Psoas muscle (tissue), 8 donors: ENCODE data around the gene DCHS2. TPM values are rescaled to one million over a fixed set of nuclear protein-coding genes. Genes with fewer than 3 reads are reported as not detected.

Experiments
- ATAC-seq, 4 donors: fragments of 200-7000 bp; cut with Tn5 transposase; one replicate each; pipeline ENCODE4 v1.9.1; 2020; ENCODE audit warnings: moderate library complexity in 3 of 4, mild to moderate bottlenecking in 2 of 4
- DNase-seq, 2 donors: peaks; one replicate each; pipeline ENCODE4 v3.0.0-alpha.2; 2020
- H3K27ac ChIP-seq: fragments of 200-600 bp; one replicate; pipeline ENCODE4 v1.8.0; 2022
- H3K27me3 ChIP-seq, 3 donors: fragments of 200-600 bp in 1 of 3; one replicate each; pipeline versions ENCODE4 v1.6.1 to v1.8.0; 2013 to 2022; ENCODE audit warnings: low read length in 2 of 3, mild to moderate bottlenecking in 2 of 3, moderate library complexity in 1 of 3; ENCODE audit not compliant: insufficient read depth in 3 of 3
- H3K36me3 ChIP-seq, 2 donors: fragments of 200-600 bp in 1 of 2; one replicate each; pipeline versions ENCODE4 v1.6.1 to v1.8.0; 2013 to 2022; ENCODE audit warnings: low read depth in 1 of 2, mild to moderate bottlenecking in 1 of 2, moderate library complexity in 1 of 2; ENCODE audit not compliant: insufficient read depth in 1 of 2
- H3K4me1 ChIP-seq: fragments of 200-600 bp; one replicate; pipeline ENCODE4 v1.8.0; 2022
- H3K4me3 ChIP-seq: fragments of 200-600 bp; one replicate; pipeline ENCODE4 v1.8.0; 2022; ENCODE audit warnings: mild to moderate bottlenecking
- H3K9me3 ChIP-seq: fragments of 200-600 bp; one replicate; pipeline ENCODE4 v1.8.0; 2022
- WGBS, 3 donors: extraction: QIAGEN DNeasy Blood & Tissue Kit; methylation state at CpG; one replicate each; pipeline versions ENCODE4 v1.1.6 to v1.1.7; 2013; 5-methylcytosine and 5-hydroxymethylcytosine counted together
- intact Hi-C, 2 donors: fragments of 100-400 bp; cut with DNase I; formaldehyde crosslinking; loops; one replicate each; pipeline versions ENCODE4 v1.11.0 to v1.14.2; 2022
- polyA plus RNA-seq, 3 donors: library from polyadenylated mRNA; stranded (reverse); fragments of 200-250 nt; gene quantifications; one replicate each; pipeline ENCODE4 v1.2.3, GENCODE V29; 2013
- total RNA-seq, 4 donors: library from RNA; stranded (reverse); fragmentation: NEBNext Ultra II Directional in 2 of 4; extraction: Animal tissue kit (Norgen Biotek cat#: 25700) in 2 of 4; gene quantifications; one replicate each; pipeline versions ENCODE4 v1.2.1 to v1.2.4, GENCODE V29; 2021 to 2023
- TF ChIP-seq, protein P1 (sequence below): fragments of 200-600 bp; IDR thresholded peaks from one replicate; pipeline ENCODE4 v1.8.0; 2022; ENCODE audit warnings: antibody characterized with exemption
- donor health status: healthy with polysubstance abuse.
- donor health status: DM: no; HTN: no; CAD: no; lungs with moderate emphysema.
- donor health status: Bipolar disorder and iron deficiency.
- donor health status: healthy.
- donor health status: DM: yes; HTN: yes; CAD: no.
- donor health status: DM: no; HTN: no; CAD: no.
- donor health status: DM: no; HTN: no; CAD: no.
- donor health status: DM: yes; HTN: yes; CAD: no.

Gene DCHS2
- total and polyA plus RNA-seq, 7 donors: 0.01 to 0.84 (median 0.16) TPM; not detected in 1

DNA sequence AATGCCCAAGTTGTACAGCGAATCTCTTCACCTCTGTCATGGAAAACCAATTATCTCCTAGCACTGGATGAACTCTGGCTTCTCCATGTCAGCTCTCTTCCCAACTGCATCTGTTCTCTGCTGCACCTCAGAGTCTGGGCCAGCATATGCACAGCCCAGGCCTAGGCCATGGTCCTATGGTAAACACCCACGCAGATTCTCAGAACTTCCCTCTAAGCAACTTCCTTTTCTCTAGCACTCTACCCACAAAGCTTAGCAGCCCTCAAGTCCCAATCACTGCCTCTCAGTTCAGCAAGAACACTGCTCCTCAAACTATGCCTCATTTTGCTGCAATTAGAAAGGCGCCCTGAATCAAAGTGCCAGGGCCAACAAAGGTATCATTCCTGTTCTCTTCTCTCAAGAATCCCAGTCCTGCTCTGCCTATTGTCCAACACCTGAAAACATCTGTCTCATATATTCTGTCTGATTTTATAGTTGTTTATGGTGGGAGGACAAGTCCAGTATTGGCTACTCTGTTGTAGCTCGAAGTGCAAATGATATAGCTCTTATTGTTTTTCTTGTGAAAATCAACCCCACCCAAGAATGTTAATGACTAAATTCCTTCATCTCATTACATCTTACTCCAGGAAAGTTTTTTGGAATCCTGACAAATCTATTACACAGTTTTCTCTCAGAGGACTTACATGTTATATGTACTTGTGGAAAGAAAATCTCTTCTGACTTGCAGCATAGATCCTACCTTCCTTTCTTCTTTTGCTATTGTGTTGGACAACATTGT, 85.4 kb downstream of the DCHS2 start:
- H3K4me1 ChIP-seq: no peaks in the 10 kb centered on the region
- DNase-seq: no peak
- peaks cover 0 to 2% (median 0%) of the 10 kb centered on the region in 3 donors for H3K27me3 ChIP-seq
- WGBS, 3 donors: 75 to 77% (median 77%) methylated on average over 4 of the region's 4 CpGs
- intact Hi-C loops: no loop called here
- no peak overlapping the region for H3K4me3 ChIP-seq
- no peaks in the 10 kb centered on the region for H3K9me3 ChIP-seq
- no peak for ATAC-seq
- no peak overlapping the region for H3K27ac ChIP-seq
- H3K36me3 ChIP-seq: no peaks in the 10 kb centered on the region
- TF ChIP-seq, protein P1, sequence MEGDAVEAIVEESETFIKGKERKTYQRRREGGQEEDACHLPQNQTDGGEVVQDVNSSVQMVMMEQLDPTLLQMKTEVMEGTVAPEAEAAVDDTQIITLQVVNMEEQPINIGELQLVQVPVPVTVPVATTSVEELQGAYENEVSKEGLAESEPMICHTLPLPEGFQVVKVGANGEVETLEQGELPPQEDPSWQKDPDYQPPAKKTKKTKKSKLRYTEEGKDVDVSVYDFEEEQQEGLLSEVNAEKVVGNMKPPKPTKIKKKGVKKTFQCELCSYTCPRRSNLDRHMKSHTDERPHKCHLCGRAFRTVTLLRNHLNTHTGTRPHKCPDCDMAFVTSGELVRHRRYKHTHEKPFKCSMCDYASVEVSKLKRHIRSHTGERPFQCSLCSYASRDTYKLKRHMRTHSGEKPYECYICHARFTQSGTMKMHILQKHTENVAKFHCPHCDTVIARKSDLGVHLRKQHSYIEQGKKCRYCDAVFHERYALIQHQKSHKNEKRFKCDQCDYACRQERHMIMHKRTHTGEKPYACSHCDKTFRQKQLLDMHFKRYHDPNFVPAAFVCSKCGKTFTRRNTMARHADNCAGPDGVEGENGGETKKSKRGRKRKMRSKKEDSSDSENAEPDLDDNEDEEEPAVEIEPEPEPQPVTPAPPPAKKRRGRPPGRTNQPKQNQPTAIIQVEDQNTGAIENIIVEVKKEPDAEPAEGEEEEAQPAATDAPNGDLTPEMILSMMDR: no peak

DNA sequence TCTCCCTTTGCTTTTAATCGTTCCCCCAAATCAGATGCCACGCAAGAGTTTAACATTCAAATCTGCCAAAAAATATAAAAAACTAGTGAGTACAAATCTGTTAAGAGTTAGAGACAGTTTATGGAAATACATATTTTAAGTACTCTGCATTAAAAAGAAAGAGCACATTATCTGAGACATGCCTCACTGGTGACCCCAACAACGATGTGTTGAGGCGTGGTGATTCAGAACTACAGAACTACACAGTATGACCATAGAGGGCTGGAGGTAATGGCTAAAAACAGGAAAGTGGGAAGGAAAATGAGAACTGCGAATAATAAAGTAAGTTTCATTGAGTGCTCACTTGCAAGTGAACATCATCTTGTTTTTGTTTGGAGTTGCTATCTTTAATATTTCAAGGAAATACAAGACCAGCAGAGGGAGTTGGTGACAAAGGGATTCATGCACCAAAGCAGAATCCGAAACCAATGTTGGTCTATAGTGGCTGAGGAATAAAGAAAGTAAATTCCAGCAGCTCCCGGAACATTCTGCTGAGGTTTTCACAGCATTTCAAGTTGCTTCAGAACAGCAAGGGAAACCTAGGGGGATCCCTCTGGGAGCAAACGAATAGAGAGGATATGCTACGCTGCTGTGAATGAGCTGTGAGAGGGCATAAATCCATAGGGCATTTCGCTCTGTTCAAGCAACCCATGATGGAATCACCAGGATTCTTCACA, 92.2 kb downstream of the DCHS2 start:
- no peaks in the 10 kb centered on the region for H3K27me3 ChIP-seq
- no peak overlapping the region for H3K27ac ChIP-seq
- no peaks in the 10 kb centered on the region for H3K9me3 ChIP-seq
- no peaks in the 10 kb centered on the region for H3K4me1 ChIP-seq
- peak overlapping the region; percentile 45 for H3K4me3 ChIP-seq
- H3K36me3 ChIP-seq: no peaks in the 10 kb centered on the region
- WGBS, 3 donors: 61 to 67% (median 61%) methylated on average over 10 of the region's 10 CpGs
- TF ChIP-seq, protein P1: no peak
- DNase-seq (no peak), ATAC-seq (peak in 1 of 4 donors; percentile 53)
- intact Hi-C loops: loop anchor here in 1 of 2 donors (5.0 kb wide), 1 partner anchor 108 kb away; no protein-coding TSS in a partner anchor

- H3K4me1 ChIP-seq: no peaks in the 10 kb centered on the region
- DNase-seq (no peak), ATAC-seq (no peak)
- no peaks in the 10 kb centered on the region for H3K9me3 ChIP-seq
- H3K27ac ChIP-seq: no peak overlapping the region
- H3K36me3 ChIP-seq: no peaks in the 10 kb centered on the region
- no peak overlapping the region for H3K4me3 ChIP-seq
- intact Hi-C loops: no loop called here
- no peaks in the 10 kb centered on the region for H3K27me3 ChIP-seq
- WGBS, 3 donors: 88 to 92% (median 88%) methylated on average over 3 of the region's 3 CpGs
- TF ChIP-seq, protein P1: no peak
These were observed 101.3 kb downstream of the DCHS2 start for GRCh38 chr4:154390324-154390723.

DNA sequence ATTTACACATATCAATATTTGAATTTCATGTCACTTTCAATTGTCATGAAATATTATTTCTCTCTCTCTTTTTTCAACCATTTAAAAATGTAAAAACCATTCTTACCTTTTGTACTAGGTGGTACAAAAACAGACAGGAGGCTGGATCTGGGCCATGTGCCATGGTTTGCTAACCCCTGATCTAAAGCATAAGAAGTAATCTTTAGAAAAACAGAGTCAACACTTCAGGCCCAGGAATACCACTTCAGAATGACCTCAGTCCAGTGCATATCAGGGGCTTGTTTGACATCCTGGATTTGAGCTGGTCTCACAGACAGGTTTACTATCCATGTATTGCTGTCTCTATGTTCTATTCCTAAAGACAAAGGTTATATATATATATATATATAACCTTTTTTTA, 102.5 kb downstream of the DCHS2 start:
- intact Hi-C loops: no loop called here
- no peak for ATAC-seq

More for the DNA sequence above, 102.5 kb downstream of the DCHS2 start:
- Histone ChIP-seq H3K4me1 (no peaks in the 10 kb centered on the region), H3K27ac (no peak overlapping the region), H3K27me3 (no peaks in the 10 kb centered on the region), H3K4me3 (no peak overlapping the region), H3K9me3 (no peaks in the 10 kb centered on the region), H3K36me3 (no peaks in the 10 kb centered on the region)
- TF ChIP-seq, protein P1: no peak
- no peak for DNase-seq
